GM18517 (cell line): ENCODE data around the gene SLCO2A1.

Experiments used
- ATAC-seq: cut with Tn5 transposase; IDR thresholded peaks from one replicate; pipeline ENCODE4 v1.9.1; 2021; ENCODE audit warnings: mild to moderate bottlenecking, moderate library complexity; ENCODE audit not compliant: unreplicated experiment

Gene SLCO2A1

DNA sequence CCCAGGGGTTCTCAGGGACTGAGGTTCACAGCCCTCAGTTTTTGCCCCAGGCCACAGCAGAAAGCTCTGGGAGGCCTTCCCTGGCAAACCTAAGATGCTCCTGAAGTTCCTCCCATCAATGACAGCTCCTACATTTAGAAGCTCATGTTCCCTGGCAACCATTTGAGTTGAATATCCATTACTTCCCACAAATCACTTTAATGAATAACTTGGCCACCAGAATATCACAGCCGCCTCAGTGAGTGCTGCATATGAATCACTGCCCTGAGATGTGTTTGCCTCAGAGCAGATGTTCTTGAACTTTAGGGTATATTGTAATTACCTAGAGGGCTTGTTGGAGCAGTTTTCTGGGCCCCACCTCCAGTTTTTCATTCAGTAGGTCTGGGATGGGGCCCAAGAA, 27.4 kb downstream of the SLCO2A1 start:
- ATAC-seq, result no peak

DNA sequence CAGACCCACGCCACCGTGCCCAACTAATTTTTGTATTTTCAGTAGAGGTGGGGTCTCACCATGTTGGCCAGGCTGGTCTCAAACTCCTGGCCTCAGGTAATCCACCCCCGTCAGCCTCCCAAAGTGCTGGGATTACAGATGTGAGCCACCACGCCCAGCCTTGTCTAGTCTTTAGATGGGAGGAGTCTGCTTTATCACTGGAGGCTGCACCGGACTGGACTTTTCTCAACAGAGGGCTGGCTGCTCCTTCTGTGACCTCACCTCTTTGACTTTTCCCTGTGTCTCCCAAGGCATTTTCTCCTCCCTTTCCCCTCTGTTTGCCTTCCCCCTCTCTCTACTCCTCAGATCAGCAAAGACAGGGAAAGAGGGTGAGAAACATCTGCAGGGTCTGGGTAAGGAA, 28.5 kb downstream of the SLCO2A1 start:
- ATAC-seq, result no peak

DNA sequence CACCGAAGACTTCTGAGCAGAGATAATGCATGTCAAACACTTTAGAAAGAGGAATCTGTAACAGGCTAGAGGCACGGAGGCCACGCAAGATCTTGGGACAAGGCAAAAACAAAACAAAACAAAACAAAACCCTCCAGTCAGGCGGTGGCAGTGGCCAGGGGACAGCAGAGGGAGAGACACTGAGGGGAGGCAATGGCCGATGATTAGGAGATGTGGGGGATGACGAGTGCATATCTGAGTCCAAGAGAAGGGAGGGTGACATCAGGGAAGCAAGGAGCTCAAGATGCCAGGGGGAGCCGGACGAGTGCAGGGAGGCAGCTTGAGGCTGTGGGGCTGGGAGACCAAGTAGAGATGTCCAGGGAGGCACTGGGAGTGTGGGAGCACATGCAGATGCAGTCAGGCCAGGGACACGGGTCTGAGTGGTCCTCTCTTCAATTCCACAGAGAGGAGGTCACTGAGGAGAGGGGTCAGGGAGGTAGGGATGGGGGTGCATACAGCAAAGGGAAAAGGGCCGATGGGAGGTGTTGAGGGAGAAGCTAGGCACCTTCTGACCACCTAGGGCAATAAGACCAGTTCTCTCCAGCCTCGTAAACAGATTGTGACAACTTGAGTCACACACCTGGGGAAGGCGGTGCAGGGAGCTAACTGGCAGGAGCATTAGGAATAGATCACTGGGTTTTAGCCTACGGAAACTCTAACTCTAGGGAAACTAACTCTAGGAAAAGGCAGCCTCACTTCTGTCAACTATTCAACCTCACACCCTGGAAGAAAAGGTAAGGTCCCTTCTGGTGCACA, 29.6 kb downstream of the SLCO2A1 start:
- no peak for ATAC-seq

DNA sequence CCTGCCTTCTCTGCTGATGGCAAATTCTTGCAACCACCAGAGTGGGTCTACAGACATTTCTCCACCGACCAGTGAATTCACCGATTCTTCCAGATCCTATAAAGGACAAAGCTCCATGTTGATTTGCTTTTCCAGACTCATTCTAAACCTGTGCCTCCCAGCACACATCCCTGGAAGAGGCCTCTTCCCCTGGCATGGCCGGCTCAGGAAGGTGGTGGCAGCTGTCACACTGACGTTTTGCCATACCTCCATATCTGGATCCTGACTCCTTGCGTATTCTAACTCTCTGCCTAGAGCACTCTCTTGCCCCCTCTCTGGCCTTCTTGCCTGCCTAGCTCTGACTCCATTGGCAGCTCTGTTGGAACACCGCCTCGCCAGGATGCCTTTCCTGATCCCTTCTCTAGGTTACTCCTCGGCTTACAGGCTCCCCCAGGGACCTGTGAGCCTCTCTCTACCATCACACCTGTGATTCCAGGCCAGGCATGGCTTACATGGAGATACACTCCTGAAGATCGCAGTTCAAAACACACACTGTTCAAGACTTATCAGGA, 31.0 kb downstream of the SLCO2A1 start:
- no peak for ATAC-seq

DNA sequence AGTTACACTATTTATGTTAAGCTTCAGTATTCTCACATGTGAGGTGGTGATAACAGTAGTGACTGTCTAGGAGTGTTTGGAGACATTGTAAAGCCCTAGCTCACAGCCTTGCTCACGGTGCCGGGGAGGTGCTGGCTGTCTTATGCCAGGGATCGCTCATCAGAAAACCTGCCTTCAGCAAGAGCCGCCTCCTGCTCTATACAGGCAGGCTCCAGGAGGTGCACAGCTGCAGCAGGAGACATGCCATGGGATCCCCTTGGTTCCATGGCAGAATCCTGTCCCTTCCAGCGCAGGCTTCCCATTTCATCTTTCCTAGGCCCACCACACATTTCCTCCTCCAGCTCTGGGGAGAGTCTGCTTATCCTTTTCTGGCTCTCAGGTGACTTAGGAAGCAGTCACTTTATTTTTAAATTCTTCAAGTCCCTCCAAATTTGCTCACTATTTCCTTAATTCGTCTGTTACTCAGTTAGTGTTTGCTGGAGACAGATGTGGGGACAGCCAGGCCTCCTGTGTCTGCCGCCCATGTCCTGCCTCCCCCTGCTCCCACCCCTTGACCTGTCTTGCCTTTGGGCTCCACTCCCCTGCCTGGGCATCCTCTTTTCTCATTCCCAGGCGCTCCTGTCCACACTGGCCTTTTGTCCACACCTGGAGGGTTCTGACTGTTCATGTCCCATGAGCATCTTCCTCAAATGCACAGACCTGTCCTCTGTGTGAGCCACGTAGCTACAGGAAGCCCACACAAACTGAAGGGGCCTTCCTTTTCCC, 31.7 kb downstream of the SLCO2A1 start:
- ATAC-seq, result no peak

DNA sequence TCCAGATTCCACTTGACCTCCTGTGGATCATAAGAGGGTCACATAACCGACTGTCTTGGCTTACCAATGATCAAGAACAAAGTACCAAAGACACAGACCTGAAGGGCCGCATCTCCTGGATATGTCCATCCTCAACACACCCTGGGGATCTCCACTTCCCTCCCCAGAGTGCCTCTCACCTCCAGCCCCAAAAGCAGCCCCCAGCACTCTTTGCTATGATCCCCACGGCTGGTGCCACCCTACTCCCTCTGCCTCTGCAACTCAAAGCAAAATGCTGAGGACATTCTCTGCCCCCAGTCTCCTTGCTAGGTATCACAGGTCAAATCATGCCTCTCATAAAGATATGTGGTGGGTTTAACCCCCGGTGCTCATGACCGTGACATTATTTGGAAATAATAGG, 32.7 kb downstream of the SLCO2A1 start:
- ATAC-seq, result no peak

DNA sequence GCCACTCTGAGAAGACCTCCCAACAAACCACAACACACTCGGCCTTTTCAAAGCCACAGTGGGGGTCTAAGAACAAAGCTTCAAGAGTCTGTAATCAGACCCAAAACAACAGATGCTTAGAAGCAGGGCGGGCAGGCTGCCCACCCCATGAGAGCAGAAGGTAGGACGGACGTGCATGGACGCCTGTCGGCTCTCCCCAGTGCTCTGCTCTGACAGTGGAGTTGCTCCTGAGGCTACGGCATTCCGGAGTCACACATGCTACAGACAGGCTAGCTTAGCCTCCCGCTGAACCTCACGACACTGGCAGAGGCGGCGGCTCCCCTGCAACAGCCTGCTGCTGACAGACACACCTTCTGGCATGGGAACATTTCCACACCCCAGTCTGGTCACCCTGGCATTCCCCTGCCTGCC, 33.5 kb downstream of the SLCO2A1 start:
- ATAC-seq, result no peak

DNA sequence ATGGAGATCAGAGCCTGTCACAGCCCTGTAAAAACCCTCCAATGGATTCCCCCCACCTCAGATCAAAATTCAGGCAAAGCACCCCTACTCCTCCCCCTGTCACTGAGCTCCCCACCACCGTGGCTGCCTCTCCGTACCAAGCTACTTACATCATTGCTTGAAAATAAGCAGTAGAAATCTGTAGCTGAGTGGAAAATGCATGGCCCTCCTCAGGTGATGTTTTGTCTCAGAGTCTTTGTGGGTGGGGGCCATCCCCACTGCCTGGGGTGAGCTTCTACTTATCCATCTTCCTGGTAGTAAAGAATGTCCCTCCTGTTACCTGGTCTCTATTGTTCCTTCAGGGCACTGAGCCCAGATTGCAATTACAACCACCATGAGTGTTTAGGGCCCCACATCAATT, 34.5 kb downstream of the SLCO2A1 start:
- ATAC-seq, result no peak

DNA sequence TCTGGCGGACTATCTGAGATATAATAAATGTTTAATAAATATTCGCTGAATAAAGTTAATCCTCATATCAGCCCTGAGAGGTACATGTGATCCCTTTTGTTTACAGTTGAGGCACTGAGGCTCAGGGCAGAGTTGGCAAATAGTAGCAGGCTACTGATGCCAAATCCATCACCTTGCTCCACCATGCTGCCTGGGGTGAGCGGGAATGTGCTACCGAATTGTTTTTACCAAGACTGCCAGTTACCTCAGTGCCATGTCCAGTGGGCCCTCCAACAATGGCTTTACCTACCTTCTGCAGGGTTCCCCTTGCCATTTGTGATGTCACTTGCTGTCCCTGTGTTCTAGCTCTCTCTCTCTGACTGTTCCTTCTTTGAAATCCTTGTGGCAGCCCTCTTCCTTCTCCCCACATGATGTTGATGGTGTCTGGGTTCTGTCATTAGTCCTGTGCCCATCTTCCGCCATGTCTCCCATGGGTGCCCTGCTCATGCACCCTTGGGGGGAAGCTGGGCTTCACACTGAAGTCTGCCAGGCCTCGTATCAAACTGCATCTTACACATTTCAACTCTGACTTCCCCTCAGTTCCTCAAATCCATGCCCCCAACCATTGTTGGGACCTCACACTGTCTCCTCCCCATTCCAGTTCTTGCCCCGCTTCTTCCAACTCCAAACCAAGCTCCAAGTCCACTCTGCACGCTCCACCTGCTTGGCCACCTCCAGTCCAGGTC, 35.4 kb downstream of the SLCO2A1 start:
- no peak for ATAC-seq

DNA sequence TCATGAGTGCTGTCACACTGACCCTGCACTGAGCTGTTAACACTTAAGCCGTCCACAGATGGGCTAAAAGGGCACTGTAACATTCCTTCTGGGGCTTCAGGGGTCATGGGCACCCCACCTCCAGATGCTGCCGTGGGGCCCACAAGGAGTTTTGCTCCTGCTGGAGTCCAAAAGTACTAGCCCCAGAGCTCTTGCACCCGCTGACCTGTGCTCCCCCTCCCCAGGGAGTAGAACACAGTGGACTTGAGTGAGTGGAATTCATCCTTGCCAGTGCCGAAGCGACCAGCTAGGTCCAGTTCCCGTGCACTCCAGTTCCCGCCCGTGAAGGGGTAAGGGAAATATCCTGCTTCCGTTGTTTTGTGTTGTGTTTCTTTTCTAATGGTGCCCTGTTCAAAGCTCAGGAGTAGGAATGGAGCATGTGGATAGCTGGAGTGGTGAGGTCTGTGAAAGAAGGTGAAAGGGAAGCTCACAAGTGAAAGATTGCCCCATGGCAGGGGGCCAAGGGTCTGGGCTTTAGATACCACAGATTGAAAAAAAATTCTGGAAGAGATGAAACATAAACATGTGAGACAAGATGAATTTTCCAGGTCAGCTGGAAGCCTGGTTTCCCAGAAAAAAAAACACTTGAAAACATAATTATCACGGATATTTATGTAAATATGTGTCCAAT, 36.6 kb downstream of the SLCO2A1 start:
- no peak for ATAC-seq

DNA sequence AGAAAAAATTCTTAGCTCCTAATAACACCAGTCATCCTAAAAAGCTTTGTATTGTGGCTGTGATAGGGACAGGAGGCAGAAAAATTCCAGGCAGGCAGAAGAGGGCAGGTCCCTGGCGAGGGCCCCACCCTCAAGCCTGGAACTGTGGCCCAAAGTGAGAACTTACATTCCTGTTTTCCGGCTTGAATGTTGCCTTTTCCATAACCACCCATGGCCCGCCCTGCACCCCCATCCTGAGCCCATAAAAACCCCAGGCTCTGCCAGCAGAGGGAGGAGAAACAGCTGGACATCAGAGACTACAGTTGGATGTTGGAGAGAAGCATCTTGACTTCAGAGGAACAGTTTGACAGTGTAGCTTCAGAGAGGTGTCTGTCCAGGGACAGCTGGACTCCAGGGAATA, 37.3 kb downstream of the SLCO2A1 start:
- no peak for ATAC-seq

DNA sequence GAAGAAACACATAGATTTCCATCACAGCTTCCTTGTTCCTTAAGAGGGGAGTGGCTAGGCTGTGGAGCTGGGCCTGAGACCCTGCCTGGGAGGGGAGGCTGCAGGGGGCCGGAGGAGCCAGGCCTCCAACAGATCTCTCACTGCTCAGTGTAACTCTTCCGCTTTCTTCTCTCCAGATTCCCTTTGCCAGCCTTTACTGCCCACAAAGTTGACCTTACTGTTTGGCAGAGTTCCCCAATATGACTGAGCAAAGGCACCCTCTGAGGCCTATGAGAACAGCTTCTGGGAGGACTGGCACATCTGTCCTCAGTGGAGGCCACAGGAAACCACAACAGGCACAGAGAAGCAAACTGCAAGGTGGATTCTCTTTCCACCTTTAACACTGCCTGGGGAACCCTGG, 38.1 kb downstream of the SLCO2A1 start:
- ATAC-seq, result no peak

DNA sequence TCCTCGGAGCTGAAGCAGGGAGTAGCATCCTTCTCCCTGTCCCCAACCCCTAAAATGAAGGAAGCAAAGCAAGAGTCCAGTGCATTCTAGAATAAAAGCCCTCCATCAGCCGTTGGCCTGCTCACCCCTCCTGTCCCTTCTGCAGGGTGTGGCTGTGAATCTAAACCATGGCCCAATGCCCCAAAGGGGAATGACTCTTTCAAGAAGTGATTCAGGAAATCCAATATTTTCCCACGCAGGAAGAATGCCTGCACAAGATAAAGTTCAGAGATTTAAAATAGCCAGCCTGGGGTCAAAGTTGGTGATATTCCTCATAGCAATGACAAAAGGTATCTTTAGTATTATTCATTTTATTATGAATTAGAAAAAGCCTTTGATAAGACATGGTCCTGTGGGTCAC, 38.5 kb downstream of the SLCO2A1 start:
- ATAC-seq, result no peak

DNA sequence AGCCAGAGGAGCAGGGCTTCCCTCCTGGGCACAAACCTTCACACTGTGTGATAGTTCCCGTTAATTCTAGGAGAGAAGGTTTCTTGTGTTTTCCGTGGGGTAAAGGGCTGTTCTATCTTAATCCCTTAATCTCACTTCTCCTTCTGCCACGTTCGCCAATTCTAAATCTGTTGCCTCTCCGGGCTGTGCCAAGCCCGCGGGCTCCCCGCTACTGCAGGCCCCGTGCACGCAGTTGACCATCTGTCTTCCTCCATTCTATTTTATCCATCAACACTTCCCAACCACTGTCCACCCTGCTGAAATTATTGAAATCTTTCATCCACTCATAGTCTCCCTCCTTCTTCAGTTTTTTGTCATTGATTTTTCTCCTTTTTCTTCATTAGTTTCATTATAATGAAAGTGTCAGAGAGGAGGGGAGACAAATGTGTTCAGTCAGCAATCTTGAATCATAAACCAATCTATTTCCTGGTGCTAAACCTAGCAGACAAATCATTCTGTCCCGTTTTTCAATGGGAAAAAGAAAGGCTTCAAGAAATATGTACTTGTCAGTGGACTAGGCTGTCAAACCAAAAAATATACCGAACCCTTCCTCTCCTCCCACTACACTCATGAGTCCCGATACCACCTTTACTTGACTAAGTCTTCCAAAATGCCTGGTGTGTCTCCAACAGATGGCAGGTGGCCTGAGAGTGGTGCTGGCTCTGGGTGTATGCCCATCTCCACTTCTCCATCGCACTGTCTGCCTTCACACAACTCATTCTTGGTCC, 39.6 kb downstream of the SLCO2A1 start:
- no peak for ATAC-seq

DNA sequence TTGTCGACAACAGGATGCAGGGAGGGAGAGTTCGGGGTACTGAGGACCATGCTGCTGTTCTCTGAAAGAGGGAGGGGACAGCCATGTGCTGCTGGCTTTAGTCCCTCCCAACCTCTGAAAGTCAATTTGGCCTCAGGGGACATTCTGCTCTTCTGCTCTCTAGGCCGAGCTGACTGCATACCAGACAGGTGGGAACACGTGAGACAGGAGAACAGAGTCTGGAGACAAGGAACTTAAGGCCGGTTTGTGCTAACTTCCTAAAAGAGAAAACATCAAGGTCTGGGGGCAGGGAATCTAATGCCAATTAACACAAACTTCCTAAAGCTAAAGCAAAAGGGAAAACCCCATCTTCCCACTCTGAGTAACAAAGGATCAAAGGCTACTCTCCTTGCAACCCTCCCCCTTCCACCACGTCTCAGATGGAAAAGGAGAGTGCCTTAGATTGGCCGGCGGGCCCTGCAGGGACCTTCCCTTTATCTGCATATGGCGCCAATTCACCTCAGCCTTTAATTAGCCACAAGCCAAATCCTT, 41.0 kb downstream of the SLCO2A1 start:
- no peak for ATAC-seq

DNA sequence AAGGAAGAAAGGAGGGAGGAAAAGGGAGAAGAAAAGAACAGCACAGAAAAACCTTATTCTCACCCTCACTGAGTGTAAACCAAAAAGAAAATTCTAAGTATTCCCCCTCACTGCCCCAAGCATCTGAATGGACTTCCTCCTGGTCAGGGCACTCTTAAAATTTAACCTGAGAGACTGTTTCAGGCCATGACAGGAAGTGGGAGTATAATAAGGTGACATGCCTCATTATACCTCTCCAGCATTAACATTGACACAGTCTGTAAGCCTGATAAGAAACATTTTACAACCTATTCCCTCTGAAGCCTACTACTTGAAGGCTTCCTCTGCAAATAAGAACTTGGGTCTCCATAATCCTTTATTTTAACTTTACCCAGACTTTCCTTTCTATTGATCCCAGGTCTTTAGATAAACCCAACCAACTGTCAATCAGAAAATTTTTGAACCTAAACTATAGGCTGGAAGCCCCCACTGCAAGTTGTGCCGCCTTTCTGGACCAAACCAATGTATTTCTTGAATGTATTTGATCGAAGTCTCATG, 41.7 kb downstream of the SLCO2A1 start:
- ATAC-seq, result no peak

DNA sequence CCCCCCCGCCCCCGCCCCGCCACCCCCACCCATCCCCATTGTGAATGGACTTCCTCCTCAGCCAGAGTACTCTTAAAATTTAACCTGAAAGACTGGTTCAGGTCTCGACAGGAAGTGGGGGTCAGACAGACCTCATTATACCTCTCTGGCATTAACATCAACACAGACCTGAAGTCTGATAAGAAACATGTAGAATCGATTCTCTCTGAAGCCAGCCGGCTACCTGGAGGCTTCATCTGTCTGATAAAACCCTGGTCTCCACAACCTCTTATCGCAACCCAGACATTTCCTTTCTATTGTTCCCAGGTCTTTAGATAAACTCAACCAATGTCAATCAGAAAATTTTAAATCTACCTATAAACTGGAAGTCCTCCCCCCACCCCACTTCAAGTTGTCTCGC, 42.6 kb downstream of the SLCO2A1 start:
- ATAC-seq, result no peak

DNA sequence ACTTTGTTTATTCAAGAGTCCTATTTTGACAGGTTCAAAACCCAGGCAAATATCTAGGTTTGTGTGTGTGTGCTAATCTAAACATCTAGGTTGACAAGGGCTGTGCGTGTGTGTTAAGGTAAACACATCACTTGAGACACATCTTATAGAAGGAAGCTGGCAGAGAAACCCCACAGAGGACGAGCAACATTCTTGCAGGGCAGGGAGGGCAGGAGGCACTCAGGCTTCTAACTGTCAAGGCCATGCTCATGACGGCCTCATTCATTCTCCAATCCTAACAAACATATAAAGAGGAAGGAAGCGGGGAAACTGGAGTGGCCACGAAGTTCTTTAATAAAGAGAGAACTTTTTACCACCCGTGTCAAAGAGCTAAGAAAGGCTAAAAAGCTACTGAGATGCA, 43.4 kb downstream of the SLCO2A1 start:
- ATAC-seq, result no peak

DNA sequence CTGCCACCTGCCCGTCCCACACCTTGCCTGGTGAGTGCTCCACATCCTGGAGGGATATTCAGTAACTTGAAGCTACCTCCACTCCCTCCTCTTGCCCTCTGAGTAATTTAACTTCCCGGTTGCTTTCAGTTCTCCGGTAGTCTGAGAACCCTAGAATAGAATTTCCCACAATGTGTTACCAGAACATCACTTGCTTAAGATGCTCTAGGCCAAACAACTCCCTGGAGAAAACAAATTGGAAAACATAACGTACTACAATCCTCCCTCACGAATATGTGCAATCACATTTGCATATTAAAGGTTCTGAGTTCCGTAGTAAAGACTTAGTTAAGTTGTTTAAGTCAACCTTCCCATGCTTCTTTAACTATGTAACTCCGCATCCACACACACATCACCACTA, 44.8 kb downstream of the SLCO2A1 start:
- no peak for ATAC-seq
